HG03175 (cell line): ENCODE data around the gene SLC39A11.

Source experiments
- ATAC-seq: cut with Tn5 transposase; IDR thresholded peaks from one replicate; pipeline ENCODE4 v1.9.1; 2021; ENCODE audit warnings: mild to moderate bottlenecking, moderate library complexity; ENCODE audit not compliant: unreplicated experiment

Gene SLC39A11

GRCh38 chr17:72667096-72668063, 425.1 kb downstream of the SLC39A11 start:
- no peak for ATAC-seq

- ATAC-seq, result no peak
Measured at GRCh38 chr17:72665852-72666851, 426.3 kb downstream of the SLC39A11 start.

GRCh38 chr17:72662827-72663190, 429.7 kb downstream of the SLC39A11 start:
- ATAC-seq, result no peak

GRCh38 chr17:72661945-72662826, 430.3 kb downstream of the SLC39A11 start:
- no peak for ATAC-seq

GRCh38 chr17:72661116-72661944, 431.2 kb downstream of the SLC39A11 start:
- no peak for ATAC-seq

DNA sequence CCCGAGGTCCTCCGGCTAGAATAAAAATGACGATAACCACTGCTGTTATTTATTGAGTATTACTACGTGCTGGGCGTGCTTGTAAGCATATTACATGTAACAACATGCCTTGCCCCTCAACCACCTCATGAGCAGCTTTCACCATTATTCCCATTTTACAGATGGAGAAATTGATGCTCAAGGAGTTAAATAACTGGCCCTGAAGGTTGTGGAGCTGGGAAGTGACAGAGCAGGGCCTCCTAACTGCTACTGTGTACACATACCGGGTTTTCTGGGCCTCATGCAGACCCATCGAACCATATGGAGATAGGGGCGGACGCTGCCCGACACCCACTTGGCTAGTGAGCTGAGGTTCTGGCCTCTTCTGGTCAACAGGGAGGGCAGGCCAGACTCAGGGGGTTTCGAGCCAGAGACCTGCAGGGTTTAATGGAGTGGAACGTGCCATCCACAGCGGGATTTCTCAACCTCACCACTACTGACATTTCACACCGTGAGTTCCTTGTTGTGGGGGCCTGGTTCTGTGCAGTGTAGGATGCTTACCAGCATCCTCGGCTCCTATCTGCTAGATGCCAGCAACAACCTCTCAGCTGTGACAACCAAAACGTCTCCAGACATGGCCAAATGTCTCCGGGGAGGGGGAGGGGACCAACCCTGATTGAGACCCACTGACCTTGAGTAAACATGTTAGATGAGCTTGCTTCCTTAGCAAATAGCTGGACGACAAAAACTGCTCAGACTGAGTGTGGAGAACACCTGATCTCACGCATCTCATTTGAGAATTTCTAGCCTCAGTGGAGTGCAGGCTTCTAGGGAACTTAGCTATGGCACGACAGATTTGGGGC, 432.0 kb downstream of the SLC39A11 start:
- ATAC-seq, result no peak

- ATAC-seq, result no peak
Measured at GRCh38 chr17:72659811-72660210, 432.7 kb downstream of the SLC39A11 start.

DNA sequence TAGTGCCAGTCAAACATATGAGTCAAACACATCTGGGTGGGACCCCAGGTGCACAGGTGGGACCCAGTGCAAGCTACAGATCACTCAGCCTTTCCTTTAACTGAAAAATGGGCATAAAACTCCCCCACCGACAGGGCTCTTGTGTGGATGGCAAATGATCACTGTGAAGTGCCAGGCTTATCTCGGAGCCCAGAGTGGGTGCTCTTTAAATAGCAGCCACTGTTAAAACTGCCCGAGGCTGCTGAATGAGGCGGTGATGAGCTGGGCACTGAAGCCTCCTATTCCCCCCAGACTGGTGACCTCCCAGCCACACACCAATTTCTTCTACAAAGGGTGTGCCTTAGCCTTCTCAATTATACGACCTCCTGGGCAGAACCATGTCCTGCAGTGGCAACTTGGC, 433.8 kb downstream of the SLC39A11 start:
- ATAC-seq, result no peak

DNA sequence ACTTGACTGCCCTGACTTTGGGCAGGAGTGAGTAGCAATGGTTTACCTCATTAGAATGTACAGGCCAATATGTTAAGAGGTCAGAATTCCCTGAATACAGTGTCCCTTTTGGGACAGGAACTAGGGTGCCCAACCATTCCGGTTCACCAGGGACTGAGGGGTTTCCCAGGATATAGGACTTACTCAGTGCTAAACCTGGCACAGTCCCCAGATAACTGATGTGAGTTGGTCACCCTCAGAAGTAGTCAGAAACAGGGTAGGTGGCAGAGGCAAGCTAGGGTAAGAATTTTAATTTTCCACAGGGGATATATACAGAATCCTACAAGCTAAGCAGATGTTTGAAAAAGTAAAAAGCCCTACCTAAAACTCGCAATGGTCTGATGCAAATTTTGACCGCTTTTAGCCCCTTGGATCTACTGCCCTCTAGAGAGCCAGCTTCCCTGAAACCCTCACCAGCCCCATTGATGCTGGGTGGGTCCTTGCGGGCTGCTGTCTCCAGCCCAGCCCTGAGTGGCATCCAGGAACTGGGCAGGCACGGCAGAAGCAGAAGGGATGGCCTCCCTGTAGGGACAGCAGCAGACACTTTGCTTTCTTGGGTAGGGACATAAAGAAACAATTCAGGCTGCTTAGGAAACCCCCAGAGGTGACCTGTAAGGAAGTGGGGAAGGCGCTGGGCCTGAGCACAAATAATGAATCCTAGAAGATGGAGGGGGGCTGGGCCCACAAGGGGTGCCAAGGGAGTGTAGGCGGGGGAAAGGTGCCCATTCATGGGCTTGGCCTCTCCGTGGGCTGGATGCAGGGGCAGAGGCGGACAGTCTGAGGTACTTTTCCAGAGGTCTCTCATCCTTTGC, 434.8 kb downstream of the SLC39A11 start:
- ATAC-seq, result no peak

- no peak for ATAC-seq
Measured at GRCh38 chr17:72656130-72656763, 436.2 kb downstream of the SLC39A11 start.

DNA sequence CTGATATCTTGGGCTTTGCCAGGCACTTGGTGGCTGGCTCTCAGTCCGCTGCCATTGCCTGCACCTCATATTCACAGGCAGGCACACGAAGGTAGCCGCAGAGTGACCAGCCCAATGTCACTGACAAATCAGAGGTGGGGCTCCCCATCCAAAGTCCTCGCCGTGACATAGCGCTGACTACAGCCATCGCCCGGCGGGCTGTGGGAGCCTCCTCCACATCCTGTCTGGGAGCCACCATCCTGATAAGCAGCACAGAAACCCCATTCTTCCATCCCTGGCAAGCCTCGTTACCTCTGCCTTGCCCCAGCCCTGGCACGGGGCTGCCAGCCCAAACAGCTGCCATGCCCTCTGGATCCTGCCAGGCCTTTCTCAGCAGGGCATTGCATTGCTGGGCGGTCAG, 437.8 kb downstream of the SLC39A11 start:
- no peak for ATAC-seq

GRCh38 chr17:72651988-72652387, 440.5 kb downstream of the SLC39A11 start:
- no peak for ATAC-seq

- ATAC-seq, result no peak
Measured at GRCh38 chr17:72648702-72649101, 443.8 kb downstream of the SLC39A11 start.

- ATAC-seq, result no peak
Measured at GRCh38 chr17:72646176-72646575, 446.3 kb downstream of the SLC39A11 start.

GRCh38 chr17:72644492-72644891, 448.0 kb downstream of the SLC39A11 start:
- ATAC-seq, result no peak

DNA sequence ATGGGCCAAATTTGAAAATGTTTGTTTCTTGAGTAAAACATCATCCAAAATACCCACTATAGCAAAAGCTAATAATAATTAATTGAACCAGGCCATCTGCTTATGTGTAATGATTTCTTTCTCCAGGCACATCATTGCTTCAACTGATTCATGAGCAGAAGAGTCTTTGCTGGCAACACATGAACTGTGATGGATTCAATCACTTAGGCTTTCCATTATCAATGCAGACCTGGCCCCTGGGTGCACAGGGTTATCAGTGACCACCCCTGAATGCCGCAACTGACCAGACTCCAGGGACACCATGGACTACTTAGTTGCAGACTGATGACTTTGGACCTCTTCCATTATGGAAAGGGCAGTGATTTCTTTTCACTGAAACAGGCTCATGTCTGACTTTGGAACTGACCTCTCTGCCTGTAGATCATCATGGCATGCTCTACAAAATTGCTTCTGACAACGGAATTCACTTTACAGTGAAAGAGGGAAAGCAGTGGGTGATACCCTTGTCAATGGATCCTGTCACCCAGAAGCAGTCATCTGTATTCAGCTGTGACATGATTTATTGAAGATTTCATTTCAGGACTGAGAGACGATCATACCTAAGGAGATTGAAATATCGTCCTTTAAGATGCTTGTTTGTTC, 448.8 kb downstream of the SLC39A11 start:
- no peak for ATAC-seq

- ATAC-seq, result no peak
Measured at GRCh38 chr17:72642720-72643119, 449.8 kb downstream of the SLC39A11 start.
